GM19438 (cell line): Measurements from ENCODE around the gene CD7.

Source experiments
- ATAC-seq: cut with Tn5 transposase; IDR thresholded peaks from one replicate; pipeline ENCODE4 v1.9.1; 2021; ENCODE audit warnings: low read depth; ENCODE audit not compliant: unreplicated experiment

The CD7 gene

GRCh38 chr17:82266142-82266541 lies 51.3 kb downstream of the CD7 start:
- no peak for ATAC-seq
